ENCODE data around the gene SIGLEC15.

DNA sequence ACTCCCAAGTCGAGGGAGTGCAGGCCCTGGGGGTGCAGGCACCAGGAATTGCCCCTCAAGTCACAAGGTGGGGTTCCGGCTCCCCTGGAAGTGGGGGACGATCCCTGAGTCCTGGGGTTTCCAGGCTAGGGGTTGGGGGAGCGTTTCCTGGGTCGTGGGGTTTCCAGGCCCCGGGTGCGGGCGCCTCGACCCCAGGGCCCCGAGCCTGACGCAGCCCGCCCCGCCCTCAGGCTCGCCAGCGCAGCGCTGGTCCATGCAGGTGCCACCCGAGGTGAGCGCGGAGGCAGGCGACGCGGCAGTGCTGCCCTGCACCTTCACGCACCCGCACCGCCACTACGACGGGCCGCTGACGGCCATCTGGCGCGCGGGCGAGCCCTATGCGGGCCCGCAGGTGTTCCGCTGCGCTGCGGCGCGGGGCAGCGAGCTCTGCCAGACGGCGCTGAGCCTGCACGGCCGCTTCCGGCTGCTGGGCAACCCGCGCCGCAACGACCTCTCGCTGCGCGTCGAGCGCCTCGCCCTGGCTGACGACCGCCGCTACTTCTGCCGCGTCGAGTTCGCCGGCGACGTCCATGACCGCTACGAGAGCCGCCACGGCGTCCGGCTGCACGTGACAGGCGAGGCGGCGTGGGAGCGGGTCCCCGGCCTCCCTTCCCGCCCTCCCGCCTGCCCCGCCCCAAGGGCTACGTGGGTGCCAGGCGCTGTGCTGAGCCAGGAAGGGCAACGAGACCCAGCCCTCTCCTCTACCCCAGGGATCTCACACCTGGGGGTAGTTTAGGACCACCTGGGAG is 12.0 kb downstream of the SIGLEC15 start:
- TF ChIP-seq, protein P1, sequence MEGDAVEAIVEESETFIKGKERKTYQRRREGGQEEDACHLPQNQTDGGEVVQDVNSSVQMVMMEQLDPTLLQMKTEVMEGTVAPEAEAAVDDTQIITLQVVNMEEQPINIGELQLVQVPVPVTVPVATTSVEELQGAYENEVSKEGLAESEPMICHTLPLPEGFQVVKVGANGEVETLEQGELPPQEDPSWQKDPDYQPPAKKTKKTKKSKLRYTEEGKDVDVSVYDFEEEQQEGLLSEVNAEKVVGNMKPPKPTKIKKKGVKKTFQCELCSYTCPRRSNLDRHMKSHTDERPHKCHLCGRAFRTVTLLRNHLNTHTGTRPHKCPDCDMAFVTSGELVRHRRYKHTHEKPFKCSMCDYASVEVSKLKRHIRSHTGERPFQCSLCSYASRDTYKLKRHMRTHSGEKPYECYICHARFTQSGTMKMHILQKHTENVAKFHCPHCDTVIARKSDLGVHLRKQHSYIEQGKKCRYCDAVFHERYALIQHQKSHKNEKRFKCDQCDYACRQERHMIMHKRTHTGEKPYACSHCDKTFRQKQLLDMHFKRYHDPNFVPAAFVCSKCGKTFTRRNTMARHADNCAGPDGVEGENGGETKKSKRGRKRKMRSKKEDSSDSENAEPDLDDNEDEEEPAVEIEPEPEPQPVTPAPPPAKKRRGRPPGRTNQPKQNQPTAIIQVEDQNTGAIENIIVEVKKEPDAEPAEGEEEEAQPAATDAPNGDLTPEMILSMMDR (IDR thresholded peaks at IDR 0.05), result peak in 2 of 7 experiments; percentile 5 to 16
- TF ChIP-seq POLR2A (IDR thresholded peaks at IDR 0.05), result no peak

All from stomach (tissue), 4 donors.